HepG2 (cell line): ENCODE measurements around the gene ERBB4. TPM values are rescaled to one million over a fixed set of nuclear protein-coding genes. Genes with fewer than 3 reads are reported as not detected.
A peak's percentile ranks its signal among the peaks of the same experiment; 100 is the strongest.

Experiments used
- ATAC-seq: fragments of 200-7000 bp; cut with Tn5 transposase; 3 replicates; pipeline ENCODE4 v1.9.1; 2020; ENCODE audit warnings: mild to moderate bottlenecking, moderate library complexity
- BruUV-seq: library from RNA; stranded (reverse); fragments of 400-500 nt; replicated peaks from 2 replicates; lab custom pipeline; 2021; lab: Mats Ljungman, UMichigan
- CTCF ChIA-PET: fragments of 300-600 bp; formaldehyde crosslinking; extraction: SDS; loops from one replicate; lab custom pipeline; 2021; ENCODE audit warnings: low total read pairs, inconsistent platforms, low intra/inter-chr PET ratio; lab: Yijun Ruan, JAX
- POLR2A ChIA-PET: fragments of 350-600 bp; sonication (Branson Sonifier 250); formaldehyde crosslinking; loops from one replicate; lab custom pipeline; 2020; ENCODE audit warnings: antibody characterized with exemption, inconsistent platforms; lab: Yijun Ruan, JAX
- DNase-seq: peaks from one replicate; pipeline ENCODE4 v3.0.0-alpha.2; 2015; ENCODE audit warnings: low spot score
- FAIRE-seq: peaks from 3 replicates; lab custom pipeline; 2011; peaks lifted over from hg19 to GRCh38; lab: Jason Lieb, UNC
- H2AFZ ChIP-seq: one replicate; pipeline ENCODE4 v1.6.1; 2011; ENCODE audit warnings: low read length, inconsistent platforms
- H3K27ac ChIP-seq: fragments of 300-600 bp; 3 replicates; pipeline ENCODE4 v1.8.0; 2011; ENCODE audit warnings: mixed run types, mild to moderate bottlenecking, mixed read lengths, low read length, inconsistent platforms; ENCODE audit not compliant: insufficient read depth; ENCODE audit errors: extremely low read length
- H3K27me3 ChIP-seq, 2 experiments: fragments of 200-600 bp in 1 of 2; 2 replicates in 1 of 2; 3 replicates in 1 of 2; pipeline versions ENCODE4 v1.6.0 to v1.8.0; 2011; ENCODE audit warnings: low read length in 2 of 2, mild to moderate bottlenecking in 2 of 2, moderate library complexity in 2 of 2, inconsistent platforms in 1 of 2; ENCODE audit not compliant: insufficient read depth in 2 of 2, control insufficient read depth in 1 of 2
- H3K36me3 ChIP-seq, 2 experiments: fragments of 200-600 bp in 1 of 2; replicated peaks in 1 of 2; 2 replicates in 1 of 2; 3 replicates in 1 of 2; pipeline versions ENCODE4 v1.5.1 to v1.8.0; 2011; ENCODE audit warnings: low read length in 2 of 2, inconsistent platforms in 1 of 2; ENCODE audit not compliant: insufficient read depth in 2 of 2, control insufficient read depth in 1 of 2
- H3K4me1 ChIP-seq: 2 replicates; pipeline ENCODE4 v1.5.1; 2012; ENCODE audit warnings: low read length, inconsistent platforms; ENCODE audit not compliant: insufficient read depth
- H3K4me2 ChIP-seq: 2 replicates; pipeline ENCODE4 v1.6.0; 2011; ENCODE audit warnings: low read depth, low read length, inconsistent platforms
- H3K4me3 ChIP-seq, 3 experiments: fragments of 200-600 bp in 1 of 3; sonication (generic), shearing (Covaris generic) in 1 of 3; replicated peaks in 1 of 3; 2 replicates each; pipeline ENCODE4 v1.5.1; 2011 to 2016; ENCODE audit warnings: low read length in 3 of 3, inconsistent platforms in 2 of 3, low read depth in 2 of 3, mild to moderate bottlenecking in 2 of 3, control low read depth in 1 of 3, mixed read lengths in 1 of 3; ENCODE audit not compliant: insufficient read depth in 1 of 3
- H3K79me2 ChIP-seq: one replicate; pipeline ENCODE4 v1.6.1; 2011; ENCODE audit warnings: low read length, inconsistent platforms; ENCODE audit not compliant: insufficient read depth
- H3K9ac ChIP-seq: 2 replicates; pipeline ENCODE4 v1.6.0; 2011; ENCODE audit warnings: mild to moderate bottlenecking, low read depth, low read length, inconsistent platforms; ENCODE audit not compliant: insufficient read depth
- H3K9me3 ChIP-seq: 2 replicates; pipeline ENCODE4 v1.5.1; 2012; ENCODE audit warnings: mild to moderate bottlenecking, low read length
- H4K20me1 ChIP-seq: 2 replicates; pipeline ENCODE4 v1.6.0; 2011; ENCODE audit warnings: inconsistent platforms, mild to moderate bottlenecking, low read length, moderate library complexity; ENCODE audit not compliant: insufficient read depth
- ARHGAP35 ChIP-seq: sonication (generic); formaldehyde crosslinking; IDR thresholded peaks from 2 replicates; pipeline ENCODE4 v1.9.0; 2022; ENCODE audit warnings: mild to moderate bottlenecking, inconsistent platforms, moderate library complexity, missing genetic modification reagents, borderline replicate concordance
- CEBPB ChIP-seq: IDR thresholded peaks from 2 replicates; pipeline ENCODE4 v1.6.1; 2011; ENCODE audit warnings: low read depth, low read length, improper control_type of control experiment, borderline replicate concordance
- GTF2F1 ChIP-seq: fragments of 150-350 bp; IDR thresholded peaks from 2 replicates; pipeline ENCODE4 v1.6.1; 2014; ENCODE audit warnings: low read length
- PRDM15 ChIP-seq: sonication (generic); formaldehyde crosslinking; IDR thresholded peaks from 2 replicates; pipeline ENCODE4 v1.4.0; 2020; ENCODE audit warnings: missing genetic modification reagents
- SALL1 ChIP-seq: sonication (generic); formaldehyde crosslinking; IDR thresholded peaks from 2 replicates; pipeline ENCODE4 v1.8.0; 2022; ENCODE audit warnings: mild to moderate bottlenecking, missing genetic modification reagents
- SCMH1 ChIP-seq: sonication (generic); formaldehyde crosslinking; IDR thresholded peaks from 2 replicates; pipeline ENCODE4 v1.9.0; 2021; ENCODE audit warnings: missing genetic modification reagents, mild to moderate bottlenecking, borderline replicate concordance
- SIX4 ChIP-seq: sonication (generic); formaldehyde crosslinking; IDR thresholded peaks from 2 replicates; pipeline ENCODE4 v1.4.0; 2020; ENCODE audit warnings: missing genetic modification reagents
- TAF1 ChIP-seq: sonication (generic); formaldehyde crosslinking; IDR thresholded peaks from 2 replicates; pipeline ENCODE4 v1.4.0; 2020; ENCODE audit warnings: missing genetic modification reagents
- ZBTB21 ChIP-seq: sonication (generic); formaldehyde crosslinking; IDR thresholded peaks from 2 replicates; pipeline ENCODE4 v1.4.0; 2020; ENCODE audit warnings: missing genetic modification reagents
- ZNF333 ChIP-seq: sonication (generic); formaldehyde crosslinking; IDR thresholded peaks from 2 replicates; pipeline ENCODE4 v1.4.0; 2020; ENCODE audit warnings: mild to moderate bottlenecking, missing genetic modification reagents, borderline replicate concordance
- ZNF570 ChIP-seq: sonication (generic); formaldehyde crosslinking; IDR thresholded peaks from 2 replicates; pipeline ENCODE4 v1.4.0; 2020; ENCODE audit warnings: mild to moderate bottlenecking, missing genetic modification reagents, borderline replicate concordance
- ZSCAN5A ChIP-seq: sonication (generic); formaldehyde crosslinking; IDR thresholded peaks from 2 replicates; pipeline ENCODE4 v1.8.0; 2022; ENCODE audit warnings: mild to moderate bottlenecking, missing genetic modification reagents, borderline replicate concordance
- WGBS: methylation state at CpG from one replicate; pipeline ENCODE4 v1.1.6; 2017; ENCODE audit warnings: low lambda C conversion rate; 5-methylcytosine and 5-hydroxymethylcytosine counted together
- in situ Hi-C: cut with HindIII; loops from 2 replicates; pipeline ENCODE4 v1.10.0; 2017; ENCODE audit warnings: low pct_unique_long_range_greater_than_20kb; ENCODE audit not compliant: extremely low pct_ligation_motif_present
- intact Hi-C: fragments of 100-400 bp; cut with micrococcal nuclease; formaldehyde crosslinking; loops from one replicate; pipeline ENCODE4 v1.10.0; 2022; ENCODE audit not compliant: unreplicated experiment
- polyA plus RNA-seq, 8 experiments: library from polyadenylated mRNA; depleted of rRNA in 3 of 8; stranded (reverse) in 7 of 8; unstranded in 1 of 8; fragments of >200 nt; fragmentation: Illumina TruSeq in 4 of 8; extraction: Trizol in 4 of 8; gene quantifications; 2 replicates each; pipeline versions ENCODE4 v1.2.1 to v1.2.3, GENCODE V29; 2011 to 2016; ENCODE audit warnings: low read depth in 4 of 8, missing spikeins in 1 of 8, mixed read lengths in 1 of 8; ENCODE audit not compliant: insufficient read depth in 1 of 8
- total RNA-seq, 5 experiments: library from RNA; depleted of rRNA; stranded (reverse); fragments of >200 nt; fragmentation: Illumina TruSeq; extraction: Trizol; gene quantifications; 2 replicates each; pipeline ENCODE4 v1.2.3, GENCODE V29; 2016; ENCODE audit warnings: low read depth in 1 of 5

ERBB4 gene
- total and polyA plus RNA-seq, 2 of the 13 experiments (the other 11 are each of a cell fraction or from before 2014, with no cell fraction given): not detected

- no peak for TF ChIP-seq ZSCAN5A
- no peak for TF ChIP-seq SALL1
- TF ChIP-seq SCMH1 (CRISPR knock-in tag): no peak
- TF ChIP-seq TAF1 (CRISPR knock-in tag): no peak
- TF ChIP-seq ZBTB21 (CRISPR knock-in tag): no peak
- no peak for TF ChIP-seq PRDM15 (CRISPR knock-in tag)
- TF ChIP-seq GTF2F1: no peak
Observed at GRCh38 chr2:212228743-212229171, 309.8 kb downstream of the ERBB4 start (continued).

- Histone ChIP-seq H3K4me3 (no peak overlapping the region), H4K20me1 (no peaks in the 10 kb centered on the region), H3K9ac (no peak overlapping the region), H3K79me2 (no peaks in the 10 kb centered on the region), H3K36me3 (no peaks in the 10 kb centered on the region), H3K4me2 (no peak overlapping the region), H2AFZ (no peak overlapping the region), H3K9me3 (no peaks in the 10 kb centered on the region), H3K27ac (no peak overlapping the region), H3K27me3 (no peaks in the 10 kb centered on the region), H3K4me1 (no peaks in the 10 kb centered on the region)
- FAIRE-seq (no peak), DNase-seq (peak; percentile 39), ATAC-seq (no peak)
- ChIA-PET POLR2A (no interaction called here), CTCF (no interaction called here)
- BruUV-seq: no TSS peak
- WGBS: 10% methylated on average over 4 of the region's 4 CpGs
- intact Hi-C loops (no loop called here), in situ Hi-C loops (no loop called here)
- TF ChIP-seq ARHGAP35 (CRISPR knock-in tag) (no peak), SIX4 (peak; percentile 71; the same call in 1 of the 2 replicates), CEBPB (peak; percentile 82), ZNF333 (no peak), ZNF570 (CRISPR knock-in tag) (no peak)
Observed at GRCh38 chr2:212227755-212228154, 310.8 kb downstream of the ERBB4 start.
